Activated effector memory CD4-positive, alpha-beta T cell treated with Interleukin-2 at 50 U/mL for 16 hours (primary cell): ENCODE data around the gene MLXIPL.
"Not testable (repeated sequence)": the region's sequence is repeated elsewhere in the genome, so short reads cannot be mapped to it uniquely, and the experiment has no call there.

ENCODE experiments used
- DNase-seq: peaks from one replicate; pipeline ENCODE4 v3.0.0-alpha.2; 2020

MLXIPL gene

DNA sequence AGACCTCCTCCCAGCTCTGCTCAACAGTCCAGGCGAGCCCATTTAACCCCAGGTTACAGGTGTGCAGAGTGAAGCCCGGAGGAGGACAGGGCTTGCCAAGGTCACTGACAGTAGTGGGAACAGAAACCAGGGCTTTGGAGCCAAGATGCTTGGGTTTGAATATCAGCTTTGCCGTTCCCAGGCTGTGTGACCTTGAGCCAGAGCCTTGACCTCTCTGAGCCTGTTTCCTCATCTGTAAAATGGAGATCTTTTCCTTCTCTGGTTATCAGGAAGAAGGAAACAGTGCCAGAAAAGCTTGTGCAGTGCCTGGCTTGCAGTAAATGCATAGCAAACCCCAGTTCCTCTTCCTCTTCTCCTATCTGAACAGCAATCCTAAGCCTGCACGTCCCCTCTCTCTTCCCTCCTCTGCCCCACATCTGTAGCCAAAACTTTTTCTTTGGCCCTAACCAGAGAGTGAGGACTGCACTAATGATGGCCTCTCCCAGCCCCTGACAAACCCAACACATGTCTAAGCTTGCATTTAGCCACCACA is 21.4 kb upstream of the MLXIPL start:
- DNase-seq: no peak

DNA sequence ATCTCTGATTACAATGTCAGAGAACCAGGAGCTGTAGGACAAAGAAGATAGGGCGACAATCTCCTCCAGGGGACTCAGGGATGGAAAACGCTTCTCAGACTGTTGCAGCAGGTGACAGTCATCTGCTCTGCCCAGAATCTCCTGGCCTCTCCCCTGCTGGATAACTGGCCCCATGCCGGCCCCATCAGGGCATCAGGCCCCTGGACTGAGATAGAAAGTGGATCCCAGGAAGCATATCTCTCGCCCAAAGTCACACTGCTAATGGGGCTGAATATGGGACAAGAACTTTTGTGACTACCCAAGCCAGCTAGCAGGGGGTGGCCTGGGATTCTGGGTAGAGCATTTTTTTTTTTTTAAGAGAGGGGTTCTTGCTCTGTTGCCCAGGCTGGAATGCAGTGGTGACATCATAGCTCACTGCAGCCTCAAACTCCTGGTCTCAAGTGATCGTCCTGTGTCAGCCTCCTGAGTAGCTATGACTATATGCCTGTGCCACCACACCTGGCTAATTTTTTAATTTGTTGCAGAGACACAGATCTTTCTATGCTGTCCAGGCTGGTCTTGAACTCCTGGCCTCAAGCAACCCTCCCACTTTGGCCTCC is 20.5 kb upstream of the MLXIPL start:
- no peak for DNase-seq

DNA sequence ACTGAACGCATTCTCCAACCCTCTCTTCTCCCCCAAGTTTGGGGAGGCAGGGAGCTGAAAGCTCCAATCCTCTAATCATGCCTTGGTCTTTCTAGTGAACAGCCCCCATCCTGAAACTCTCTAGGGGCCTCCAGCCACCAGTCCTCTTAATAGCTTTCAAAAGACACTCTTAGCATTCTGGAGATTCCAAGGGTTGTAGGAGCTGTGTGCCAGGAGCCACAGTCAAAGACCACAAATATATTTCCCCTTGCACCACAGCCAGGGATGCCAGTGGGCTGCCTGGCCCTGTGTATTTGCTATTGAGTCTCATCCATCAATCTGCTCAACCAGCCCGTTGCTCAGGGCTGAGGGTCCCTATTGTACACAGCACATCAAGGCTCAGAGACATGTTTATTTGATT is 18.5 kb upstream of the MLXIPL start:
- no peak for DNase-seq

DNA sequence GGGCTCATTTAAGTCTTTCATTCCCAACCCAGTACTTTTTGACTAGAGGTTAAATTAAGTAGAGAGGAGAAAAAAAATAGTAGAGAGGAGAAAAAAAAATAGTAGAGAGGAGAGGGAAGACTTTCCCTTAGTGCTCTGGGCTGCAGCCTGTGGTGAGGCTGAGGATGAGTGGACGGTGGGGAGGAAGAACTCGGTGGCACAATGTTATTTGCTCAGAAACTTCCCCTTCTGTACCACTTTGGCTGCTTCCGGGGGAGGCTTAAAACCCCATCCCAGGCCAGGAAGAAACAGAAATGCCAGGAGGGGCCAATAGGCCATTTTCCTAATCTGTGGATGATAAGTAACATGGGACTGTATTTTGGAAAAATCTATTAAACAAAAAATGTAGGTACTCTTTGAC is 14.6 kb upstream of the MLXIPL start:
- DNase-seq: no peak

DNA sequence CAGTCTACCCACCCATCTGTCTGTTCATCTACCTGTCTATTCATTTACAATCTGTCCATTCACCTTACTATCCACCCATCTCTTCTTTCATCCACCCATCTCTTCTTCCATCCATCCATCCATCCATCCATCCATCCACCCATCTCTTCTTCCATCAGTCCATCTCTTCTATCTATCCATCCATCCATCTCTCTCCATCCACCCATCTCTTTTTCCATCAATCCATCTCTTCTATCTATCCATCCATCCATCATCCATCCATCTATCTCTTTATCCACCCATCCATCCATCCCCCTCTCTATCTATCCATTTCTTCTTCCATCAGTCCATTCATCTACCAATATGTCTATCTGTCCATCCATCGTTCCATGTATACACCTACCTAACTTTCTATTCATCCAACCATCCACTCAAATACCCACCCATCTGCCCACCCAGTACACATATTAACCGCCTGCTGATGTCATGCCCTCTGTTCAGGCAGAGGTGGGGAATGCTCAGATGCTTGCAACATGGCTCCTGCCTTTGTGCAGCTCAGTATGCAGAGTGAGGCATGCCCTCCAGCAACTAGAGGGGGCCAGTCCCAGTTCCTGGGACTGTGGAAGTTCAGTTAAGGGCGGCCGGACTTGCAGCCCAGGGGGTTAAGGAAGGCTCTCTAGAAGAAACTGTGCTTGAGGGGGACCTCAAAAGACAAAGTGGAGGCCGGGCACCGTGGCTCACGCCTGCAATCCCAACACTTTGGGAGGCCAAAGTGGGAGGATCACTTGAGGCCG is 11.3 kb upstream of the MLXIPL start:
- DNase-seq: no peak

DNA sequence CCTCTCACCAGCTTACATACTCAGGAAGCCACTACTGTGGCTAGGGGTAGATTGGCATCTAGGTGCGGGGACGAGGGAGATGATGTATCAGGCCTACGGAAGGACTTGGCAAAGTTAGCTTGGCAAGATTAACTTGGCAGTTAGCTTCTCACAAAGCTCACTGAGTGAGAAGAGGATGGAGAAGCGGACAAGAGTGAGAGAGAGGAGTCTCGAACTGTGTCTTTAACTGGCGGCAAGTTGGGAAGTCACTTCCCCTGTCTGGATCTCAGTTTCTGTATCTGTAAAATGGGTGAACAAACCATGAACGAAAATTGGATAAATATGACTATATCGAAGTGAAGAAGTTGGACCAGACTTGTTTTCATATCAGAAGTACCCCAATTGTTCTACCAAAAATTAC is 9.5 kb upstream of the MLXIPL start:
- DNase-seq: no peak

DNA sequence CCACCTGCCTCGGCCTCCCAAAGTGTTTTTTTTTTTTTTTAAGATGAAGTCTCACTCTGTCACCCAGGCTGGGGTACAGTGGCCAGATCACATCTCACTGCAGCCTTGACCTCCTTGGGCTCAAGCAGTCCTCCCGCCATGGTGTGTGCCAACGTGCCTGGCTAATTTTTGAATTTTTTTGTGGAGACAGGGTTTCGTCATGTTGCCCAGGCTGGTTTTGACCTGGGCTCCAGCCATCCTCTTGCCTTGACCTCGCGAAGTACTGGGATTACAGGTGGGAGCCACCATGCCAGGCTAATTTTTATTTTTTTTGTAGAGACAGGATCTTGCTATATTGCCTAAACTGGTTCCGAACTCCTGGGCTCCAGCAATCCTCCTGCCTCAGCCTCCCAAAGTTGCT is 9.0 kb upstream of the MLXIPL start:
- no peak for DNase-seq

DNA sequence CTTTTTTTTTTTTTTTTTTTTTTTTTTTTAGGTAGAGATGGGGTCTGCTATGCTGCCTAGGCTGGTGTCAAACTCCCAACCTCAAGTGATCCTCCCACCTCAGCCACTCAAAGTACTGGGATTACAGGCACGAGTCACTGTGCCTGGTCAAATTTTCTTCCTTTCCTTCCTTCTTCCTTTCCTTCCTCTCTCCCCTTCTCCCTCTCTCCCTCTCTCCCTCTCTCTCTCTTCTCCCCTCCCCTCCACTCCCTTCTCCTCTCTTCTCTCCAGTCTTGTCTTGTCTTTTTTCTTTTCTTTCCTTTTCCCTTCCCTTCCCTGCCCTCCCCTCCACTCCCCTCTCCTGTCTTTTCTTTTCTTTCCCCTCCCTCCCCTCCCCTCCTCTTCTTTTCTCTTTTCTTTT is 7.2 kb upstream of the MLXIPL start:
- no peak for DNase-seq

DNA sequence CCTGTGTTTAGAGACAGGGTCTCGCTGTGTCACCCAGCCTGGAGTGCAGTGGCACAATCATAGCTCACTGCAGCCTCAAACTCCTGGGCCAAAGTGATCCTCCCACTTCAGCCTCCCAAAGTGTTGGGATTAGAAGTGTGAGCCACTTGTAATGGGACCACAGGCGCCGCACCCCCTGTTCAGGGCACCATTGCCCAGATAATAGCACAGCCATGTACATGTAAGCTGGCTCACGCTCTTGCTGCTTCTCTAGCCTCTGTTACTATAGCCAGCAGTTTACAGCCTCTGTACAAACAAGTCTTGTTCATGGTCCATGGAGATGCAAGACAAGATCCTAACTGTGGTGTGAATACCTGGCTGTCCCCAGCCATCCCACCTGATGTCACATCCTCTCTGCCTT is 4.2 kb upstream of the MLXIPL start:
- no peak for DNase-seq

DNA sequence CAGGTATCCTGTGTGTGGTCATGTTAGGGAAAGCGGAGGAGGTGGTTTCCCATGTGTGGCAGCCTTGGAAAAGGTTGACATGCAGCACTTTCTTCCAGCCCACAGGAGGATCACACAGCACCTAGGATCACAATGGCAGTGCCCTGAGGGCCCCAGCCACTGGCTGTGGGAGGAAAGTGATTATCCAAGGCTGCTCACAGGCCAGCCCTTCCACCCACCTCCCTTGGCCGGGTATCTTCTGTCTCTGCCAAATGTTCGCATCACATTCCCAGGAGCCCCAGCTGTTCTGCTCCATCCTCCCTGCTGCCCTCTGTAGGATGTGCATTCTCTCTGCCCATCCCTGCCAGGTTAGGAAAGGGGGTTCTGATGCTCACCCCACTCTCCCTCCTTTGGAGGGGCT is 2.5 kb upstream of the MLXIPL start:
- DNase-seq: no peak

DNA sequence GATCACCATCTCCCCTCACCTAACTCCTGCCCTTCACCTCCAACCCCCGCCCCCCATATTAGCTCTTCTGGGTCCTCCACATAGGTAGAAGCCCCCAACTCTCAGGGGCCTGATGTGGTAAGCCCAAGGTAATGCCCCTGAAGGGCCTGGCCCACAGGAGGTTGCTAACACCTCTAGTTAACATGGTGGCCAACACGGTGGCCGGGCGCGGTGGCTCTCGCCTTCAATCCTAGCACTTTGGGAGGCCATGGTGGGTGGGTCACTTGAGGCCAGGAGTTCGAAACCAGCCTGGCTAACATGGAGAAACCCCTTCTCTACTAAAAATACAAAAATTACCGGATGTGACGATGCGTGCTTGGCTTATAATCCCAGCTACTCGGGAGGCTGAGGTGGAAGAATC is 954 bp upstream of the MLXIPL start:
- no peak for DNase-seq

DNA sequence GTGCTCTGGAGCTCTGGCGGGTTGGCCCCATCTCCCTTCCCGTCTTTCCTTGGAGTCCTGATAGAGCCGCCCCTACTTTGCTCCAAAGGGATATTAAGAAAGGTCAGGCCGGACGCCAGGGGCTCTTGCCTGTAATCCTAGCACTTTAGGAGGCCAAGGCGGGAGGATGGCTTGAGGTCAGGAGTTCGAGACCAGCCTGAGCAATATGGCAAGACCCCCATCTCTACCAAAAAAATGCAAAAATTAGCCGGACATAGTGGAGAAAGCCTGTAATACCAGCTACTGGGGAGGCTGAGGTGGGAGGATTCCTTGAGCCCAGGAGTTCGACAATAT is 313 bp upstream of the MLXIPL start:
- no peak for DNase-seq

DNA sequence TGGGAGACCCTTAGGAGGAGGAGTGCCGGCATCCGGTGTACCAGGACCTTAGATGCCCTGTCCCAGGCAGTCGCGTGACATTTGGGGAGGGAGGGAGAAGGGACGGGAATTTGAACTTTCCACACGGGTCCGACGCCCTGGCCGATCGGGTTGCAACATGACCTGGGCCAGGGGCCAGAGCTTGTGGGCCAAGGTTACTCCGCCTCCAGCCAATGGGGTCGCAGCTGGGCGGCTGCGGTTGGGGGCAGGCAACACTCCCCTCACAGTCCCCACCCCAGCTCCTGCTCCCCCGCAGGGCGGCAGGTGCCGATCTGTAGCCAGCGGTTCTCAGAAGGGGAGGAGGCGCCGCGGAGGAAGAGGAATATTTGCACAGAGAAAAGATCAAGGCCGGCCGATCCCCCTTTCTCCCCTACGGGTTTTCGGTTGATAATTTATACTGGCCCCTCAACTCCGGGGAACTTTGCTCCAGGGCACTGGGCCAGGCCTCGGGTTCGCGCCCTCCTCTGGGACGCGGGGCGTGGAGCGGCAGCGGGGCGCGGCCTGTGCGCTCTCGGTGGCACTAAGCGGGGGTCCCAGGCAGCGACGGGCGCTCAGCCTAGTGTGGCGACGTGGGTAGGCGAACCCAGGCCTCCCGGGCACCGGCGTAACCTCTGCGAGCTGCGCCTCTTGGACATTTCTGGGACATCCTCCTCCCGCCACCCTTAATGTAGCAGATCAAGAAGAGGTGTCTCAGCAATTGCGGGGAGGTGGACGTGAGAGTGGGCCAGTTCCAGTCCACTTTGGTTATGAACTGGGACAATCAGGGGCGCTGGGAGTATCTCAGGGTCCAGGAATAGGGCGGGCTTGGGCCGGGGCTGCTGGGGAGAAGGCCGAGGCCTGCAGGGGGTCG is 1.2 kb downstream of the MLXIPL start:
- DNase-seq: no peak

DNA sequence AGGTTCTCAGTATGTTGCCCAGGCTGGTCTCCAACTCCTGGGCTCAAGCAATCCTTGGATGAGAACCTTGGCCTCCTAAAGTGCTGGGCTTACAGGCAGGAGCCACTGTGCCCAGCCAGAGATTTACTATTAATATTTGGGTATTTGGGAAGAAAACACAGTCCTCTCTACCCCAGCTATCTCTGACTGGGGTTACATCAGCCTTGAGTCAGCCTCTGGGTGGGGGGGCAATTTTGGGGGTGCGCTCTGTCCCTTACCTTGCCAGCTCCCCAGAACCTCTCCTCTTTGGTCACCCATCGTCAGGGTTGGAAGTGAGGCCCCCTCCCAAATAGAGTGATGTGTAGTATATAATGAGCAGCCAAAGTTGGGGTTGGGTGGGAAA is 1.8 kb downstream of the MLXIPL start:
- DNase-seq: no peak

DNA sequence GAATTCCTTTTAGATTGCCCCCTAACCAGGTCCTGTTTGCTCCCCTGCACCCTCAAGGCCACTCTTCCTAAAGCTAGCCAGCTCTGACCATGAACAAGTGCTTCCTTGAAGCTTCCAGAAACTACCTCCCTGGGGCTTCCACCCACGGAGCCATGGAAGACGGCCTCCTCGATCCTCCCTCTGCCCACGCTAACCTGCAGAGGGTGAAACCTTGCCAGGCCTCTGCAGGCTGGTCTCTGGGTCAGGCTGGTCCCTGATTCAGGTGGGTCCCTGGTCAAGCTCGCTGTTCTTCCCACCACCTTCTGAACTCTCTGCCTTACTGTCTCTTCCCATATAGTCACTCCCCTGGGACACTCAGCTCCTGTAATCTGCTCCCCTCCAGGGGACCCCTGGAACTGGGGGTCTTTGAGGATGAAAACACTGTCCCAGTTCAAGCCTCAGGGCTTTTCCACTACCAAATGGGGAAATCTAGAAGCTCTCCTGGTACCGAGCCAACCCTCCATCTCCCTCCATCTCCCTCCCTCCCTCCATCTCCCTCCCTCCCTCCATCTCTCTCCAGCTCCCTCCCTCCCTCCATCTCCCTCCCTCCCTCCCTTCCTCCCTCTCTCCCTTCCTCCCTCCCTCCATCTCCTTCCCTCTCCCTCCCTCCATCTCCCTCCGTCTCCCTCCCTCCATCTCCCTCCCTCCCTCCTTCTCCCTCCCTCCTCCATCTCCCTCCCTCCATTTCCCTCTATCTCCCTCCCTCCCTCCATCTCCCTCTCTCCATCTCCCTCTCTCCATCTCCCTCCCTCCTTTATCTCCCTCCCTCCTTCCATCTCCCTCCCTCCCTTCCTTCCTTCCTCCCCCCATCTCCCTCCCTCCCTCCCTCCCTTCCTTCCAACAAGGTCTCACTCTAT is 2.9 kb downstream of the MLXIPL start:
- DNase-seq: no peak

DNA sequence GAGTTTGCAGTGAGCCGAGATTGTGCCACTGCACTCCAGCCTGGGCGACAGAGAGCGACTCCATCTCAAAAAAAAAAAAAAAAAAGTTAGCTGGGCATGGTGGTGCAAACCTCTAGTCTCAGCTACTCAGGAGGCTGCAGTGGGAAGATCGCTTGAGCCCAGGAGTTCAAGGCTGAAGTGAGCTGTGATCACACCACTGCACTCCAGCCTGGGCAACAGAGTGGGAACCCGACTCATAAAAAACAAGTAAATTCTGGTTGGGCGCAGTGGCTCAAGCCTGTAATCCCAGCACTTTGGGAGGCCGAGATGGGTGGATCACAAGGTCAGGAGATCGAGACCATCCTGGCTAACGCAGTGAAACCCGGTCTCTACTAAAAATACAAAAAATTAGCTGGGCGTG is 4.9 kb downstream of the MLXIPL start:
- DNase-seq: not testable (repeated sequence)

DNA sequence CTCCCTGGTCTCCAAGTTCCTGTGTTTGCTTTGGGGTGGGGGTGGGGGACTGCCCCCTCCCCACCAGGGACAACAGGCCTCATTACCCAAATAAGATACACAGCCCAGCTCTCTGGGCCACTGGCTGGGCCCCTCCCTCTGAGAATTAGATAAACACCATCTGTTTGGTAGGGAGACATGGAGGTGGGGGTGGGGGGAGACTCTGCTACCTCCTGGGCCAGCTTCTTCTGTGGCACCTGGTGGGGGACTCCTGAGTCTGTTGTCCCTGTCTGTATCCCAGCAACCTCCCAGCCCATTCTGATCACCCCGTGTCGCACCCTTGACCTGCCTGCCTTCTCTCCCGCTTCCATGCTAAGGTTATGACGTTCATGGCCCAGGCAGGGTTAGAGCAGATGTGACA is 5.8 kb downstream of the MLXIPL start:
- DNase-seq: no peak

DNA sequence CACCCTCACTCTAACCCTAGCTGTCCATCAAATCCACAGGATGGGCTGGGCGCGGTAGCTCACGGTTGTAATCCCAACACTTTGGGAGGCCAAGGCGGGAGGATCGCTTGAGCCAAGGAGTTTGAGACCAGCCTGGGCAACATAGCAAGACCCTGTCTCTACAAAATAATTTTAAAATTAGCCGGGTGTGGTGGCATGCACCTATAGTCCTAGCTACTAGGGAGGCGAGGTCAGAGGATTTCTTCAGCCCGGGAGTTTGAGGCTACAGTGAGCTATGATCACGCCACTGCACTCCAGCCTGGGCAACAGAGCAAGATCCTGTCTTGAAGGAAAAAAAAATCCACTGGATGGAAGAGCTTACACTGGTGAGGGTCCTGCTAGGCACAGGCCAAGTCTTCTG is 6.8 kb downstream of the MLXIPL start:
- DNase-seq: not testable (repeated sequence)

DNA sequence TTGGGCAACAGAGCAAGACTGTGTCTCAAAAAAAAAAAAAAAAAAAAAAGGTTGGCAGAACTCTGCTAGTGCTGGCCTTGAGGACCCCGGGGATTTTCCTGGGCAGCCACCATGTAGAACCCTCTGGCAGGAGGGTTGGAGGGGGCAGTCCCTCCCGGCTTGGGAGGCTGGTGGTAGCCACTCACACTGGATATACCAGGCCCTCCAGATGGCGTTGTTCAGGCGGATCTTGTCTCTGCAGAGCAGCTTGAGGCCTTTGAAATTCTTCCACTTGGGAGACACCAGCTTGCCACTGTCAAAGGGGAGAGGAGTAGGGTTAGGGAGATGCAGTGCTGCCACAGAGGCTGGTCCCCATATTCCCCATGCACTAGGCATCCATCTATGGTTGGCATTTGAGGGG is 8.4 kb downstream of the MLXIPL start:
- no peak for DNase-seq

DNA sequence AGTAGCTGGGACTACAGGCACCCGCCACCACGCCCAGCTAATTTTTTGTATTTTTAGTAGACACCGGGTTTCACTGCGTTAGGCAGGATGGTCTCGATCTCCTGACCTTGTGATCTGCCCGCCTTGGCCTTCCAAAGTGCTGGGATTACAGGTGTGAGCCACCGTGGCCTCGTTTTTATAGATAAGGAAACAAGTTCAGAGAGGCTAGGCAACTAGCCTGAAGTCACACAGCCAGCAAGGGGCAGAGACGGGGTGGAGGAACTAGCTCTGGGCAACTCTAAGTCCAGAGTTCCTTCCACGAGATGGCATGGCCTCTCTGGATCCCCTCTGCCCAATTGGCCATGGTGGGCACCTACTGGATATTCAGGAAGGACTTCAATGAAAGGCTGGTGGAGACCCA is 9.4 kb downstream of the MLXIPL start:
- not testable (repeated sequence) for DNase-seq

DNA sequence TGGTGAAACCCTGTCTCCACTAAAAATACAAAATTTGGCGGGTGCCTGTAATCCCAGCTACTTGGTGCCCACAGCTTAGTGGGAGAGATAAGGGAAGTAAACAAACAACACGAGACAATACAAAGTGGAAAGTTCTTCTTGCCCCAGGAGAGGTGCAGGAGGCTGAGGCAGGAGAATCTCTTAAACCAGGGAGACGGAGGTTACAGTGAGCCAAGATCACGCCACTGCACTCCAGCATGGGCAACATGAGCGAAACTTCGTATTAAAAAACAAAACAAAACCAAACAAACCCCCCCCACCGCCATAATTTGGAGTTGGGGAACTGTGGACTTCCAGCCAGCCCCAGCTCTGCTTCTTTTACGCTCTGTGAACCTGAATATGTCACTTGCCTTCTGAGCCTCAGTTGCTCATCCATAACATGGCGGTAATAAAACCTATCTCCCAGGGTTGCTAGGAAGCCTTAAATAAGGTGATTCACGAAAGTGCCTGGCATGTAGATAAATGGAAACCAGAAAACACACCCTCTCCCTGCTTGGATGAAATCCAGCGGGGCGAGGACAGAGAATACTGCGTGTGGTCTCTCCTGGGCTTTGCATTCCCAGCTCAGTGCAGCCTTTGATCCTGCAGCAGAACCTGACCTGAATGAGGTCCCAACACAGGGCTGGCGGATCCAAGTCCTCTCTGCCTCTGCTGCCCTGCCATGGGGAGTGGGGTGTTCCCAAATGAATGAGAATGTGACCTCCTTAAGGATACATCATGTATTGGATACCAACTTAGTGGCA is 10.2 kb downstream of the MLXIPL start:
- DNase-seq: no peak
